Measurements from ENCODE around the gene BABAM2. TPM values are rescaled to one million over a fixed set of nuclear protein-coding genes. Genes with fewer than 3 reads are reported as not detected.

BABAM2 gene
- total and polyA plus RNA-seq, 2 of the 4 experiments (the other 2 are of a cell fraction) = 20.9 to 23.1 TPM

DNA sequence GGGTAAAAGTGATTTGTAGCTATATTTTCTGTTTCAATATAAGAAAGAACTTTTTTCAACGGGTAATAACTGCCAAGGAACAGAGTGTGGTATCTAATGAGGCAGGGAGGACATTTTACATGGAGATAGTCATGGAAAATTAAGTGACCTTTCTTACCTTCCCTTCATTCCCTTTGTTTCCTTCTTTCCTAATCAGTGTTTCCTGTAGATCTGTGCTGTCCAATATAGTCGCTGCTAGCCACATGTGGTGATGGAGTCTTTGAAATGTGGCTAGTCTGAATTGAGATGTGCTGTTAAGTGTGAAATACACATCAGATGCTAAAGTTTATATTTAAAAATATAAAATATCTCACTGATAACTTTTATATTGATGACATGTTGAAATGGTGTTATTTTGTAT is 81.8 kb downstream of the BABAM2 start:
- ChIA-PET CTCF (interaction anchor here (0.6 to 1.5 kb wide), 2 partner anchors 10 to 197 kb away, joined by 5 read pairs; no protein-coding TSS in a partner anchor), POLR2A (ENCODE audit: unreplicated experiment) (no interaction called here)
- no peak overlapping the region for H4K8ac ChIP-seq (ENCODE audit: low read depth in 2 of 2, low read length in 2 of 2)
- H3K56ac ChIP-seq (ENCODE audit: extremely low read depth, insufficient read depth, low read length) = no peak overlapping the region
- H2BK20ac ChIP-seq (ENCODE audit: low read depth, low read length) = no peak overlapping the region
- H2AK9ac ChIP-seq (replicated peaks; ENCODE audit: low read depth, low read length, poor library complexity) = no peak overlapping the region
- no peak overlapping the region for H2BK15ac ChIP-seq (ENCODE audit: low read depth, low read length)
- no peaks in the 10 kb centered on the region for H3K4me1 ChIP-seq (ENCODE audit: control insufficient read depth, insufficient read depth, low read length)
- H3K18ac ChIP-seq (ENCODE audit: low read depth, low read length) = no peak overlapping the region
- H4K91ac ChIP-seq (ENCODE audit: insufficient read depth, low read depth, low read length) = no peak overlapping the region
- H3K4me3 ChIP-seq (ENCODE audit: insufficient read depth, low read depth, low read length) = no peak overlapping the region
- H3K79me1 ChIP-seq (ENCODE audit: low read depth in 1 of 2, low read length in 2 of 2) = peaks cover 3 to 7% of the 10 kb centered on the region in 2 experiments; a peak in 2 of 4 replicates
- no peak overlapping the region for H3K4me2 ChIP-seq (ENCODE audit: low read depth, low read length)
- H4K5ac ChIP-seq (ENCODE audit: low read depth, low read length) = no peak overlapping the region
- no peak overlapping the region for H2BK120ac ChIP-seq (ENCODE audit: low read depth, low read length)
- no peak for ATAC-seq (ENCODE audit: low read depth)
- peak overlapping the region; percentile 66; the same call in 1 of the 2 replicates for H2AK5ac ChIP-seq (ENCODE audit: low read depth, low read length)
- no peak overlapping the region for H3K9ac ChIP-seq (ENCODE audit: low read depth, low read length)
- H3K9me3 ChIP-seq (ENCODE audit: control insufficient read depth, insufficient read depth, low read length) = peaks cover 2% of the 10 kb centered on the region
- H3K14ac ChIP-seq (replicated peaks; ENCODE audit: low read depth, low read length) = no peak overlapping the region
- H2BK5ac ChIP-seq (ENCODE audit: low read depth, low read length, poor library complexity, severe bottlenecking) = no peak overlapping the region
- no peaks in the 10 kb centered on the region for H3K9me1 ChIP-seq (ENCODE audit: insufficient read depth, low read length)
- no CpG with 5 or more reads among the region's 2 CpGs for WGBS, 2 experiments (ENCODE audit: extremely low coverage in 2 of 2, insufficient read length in 1 of 2)
- TF ChIP-seq ELK1 (IDR thresholded peaks at IDR 0.05; ENCODE audit: borderline replicate concordance, low read depth, low read length) (no peak), CTCF (conservative IDR thresholded peaks at IDR 0.05; ENCODE audit: low read depth, low read length) (no peak)
- DNase-seq = no peak
- dilution Hi-C loops (cut with HindIII; ENCODE audit: low sequenced_read_pairs, unreplicated experiment) (no loop called here), in situ Hi-C loops (cut with MboI; ENCODE audit: low sequenced_read_pairs) (no loop called here), intact Hi-C loops (cut with micrococcal nuclease) (no loop called here)
- no peak overlapping the region for H2AFZ ChIP-seq (replicated peaks; ENCODE audit: low read length, poor library complexity)
- no peak overlapping the region for H3K27ac ChIP-seq (ENCODE audit: insufficient read depth, low read length)
- H3K36me3 ChIP-seq (ENCODE audit: control insufficient read depth, insufficient read depth, low read length) = no peaks in the 10 kb centered on the region
- H3K23ac ChIP-seq (ENCODE audit: low read depth, low read length) = no peak overlapping the region
- BruUV-seq (replicated peaks) = no TSS peak
- H3K4ac ChIP-seq (ENCODE audit: low read depth, low read length) = no peak overlapping the region
- no peaks in the 10 kb centered on the region for H3K27me3 ChIP-seq (ENCODE audit: control insufficient read depth, insufficient read depth, low read length)
- no peaks in the 10 kb centered on the region for H4K20me1 ChIP-seq (ENCODE audit: insufficient read depth, low read length)
